ENCODE data around the gene L3MBTL2. TPM values are rescaled to one million over a fixed set of nuclear protein-coding genes. Genes with fewer than 3 reads are reported as not detected.

Gene L3MBTL2
- total RNA-seq, 1 experiment from 2014 or later: 24.7 TPM

GRCh38 chr22:41241133-41241676, 36.1 kb downstream of the L3MBTL2 start:
- Histone ChIP-seq H3K79me2 (ENCODE audit: insufficient read depth, low read length) (no peaks in the 10 kb centered on the region), H4K20me1 (ENCODE audit: insufficient read depth) (peaks cover 4% of the 10 kb centered on the region; the same call in 1 of the 2 replicates), H2AFZ (ENCODE audit: low read depth, low read length, poor library complexity, severe bottlenecking) (no peak overlapping the region), H3K4me3 (replicated peaks in 1 of 2; ENCODE audit: low read depth in 1 of 2, low read length in 2 of 2) (no peak overlapping the region), H3K36me3 (ENCODE audit: control insufficient read depth in 1 of 2, insufficient read depth in 2 of 2, low read length in 2 of 2) (peaks cover 0 to 11% of the 10 kb centered on the region in 2 experiments; a peak in 1 of 4 replicates), H3K4me1 (ENCODE audit: control insufficient read depth in 1 of 2, insufficient read depth in 2 of 2, low read length in 2 of 2) (peaks cover 6 to 10% of the 10 kb centered on the region in 2 experiments; a peak in 3 of 4 replicates), H3K27ac (ENCODE audit: low read depth, low read length) (no peak overlapping the region), H3K27me3 (ENCODE audit: insufficient read depth, low read length) (no peaks in the 10 kb centered on the region), H3K9me3 (ENCODE audit: control insufficient read depth in 1 of 2, insufficient read depth in 1 of 2, low read depth in 1 of 2, low read length in 2 of 2) (no peaks in the 10 kb centered on the region), H3K9me2 (ENCODE audit: insufficient read depth) (no peaks in the 10 kb centered on the region), H3K4me2 (ENCODE audit: low read length) (no peak overlapping the region), H3K9ac (ENCODE audit: low read length) (no peak overlapping the region)
- TF ChIP-seq EGR1 (IDR thresholded peaks at IDR 0.05; ENCODE audit: low read depth): no peak
- no peak for TF ChIP-seq SRF (IDR thresholded peaks at IDR 0.05; ENCODE audit: low read depth)
- TF ChIP-seq, protein P1, sequence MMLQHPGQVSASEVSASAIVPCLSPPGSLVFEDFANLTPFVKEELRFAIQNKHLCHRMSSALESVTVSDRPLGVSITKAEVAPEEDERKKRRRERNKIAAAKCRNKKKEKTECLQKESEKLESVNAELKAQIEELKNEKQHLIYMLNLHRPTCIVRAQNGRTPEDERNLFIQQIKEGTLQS (IDR thresholded peaks at IDR 0.05): no peak
- TF ChIP-seq ZNF274 (IDR thresholded peaks at IDR 0.05; ENCODE audit: low read depth, low read length): no peak
- no peak for TF ChIP-seq TCF7L2 (IDR thresholded peaks at IDR 0.05; ENCODE audit: borderline replicate concordance, extremely low read depth, insufficient read depth, insufficient read length)
- TF ChIP-seq ZFX (IDR thresholded peaks at IDR 0.05): no peak
- no peak for TF ChIP-seq JUND (IDR thresholded peaks at IDR 0.05)
- TF ChIP-seq EZH2phosphoT487 (IDR thresholded peaks at IDR 0.05; ENCODE audit: borderline replicate concordance): no peak
- no peak for TF ChIP-seq CEBPB (IDR thresholded peaks at IDR 0.05; ENCODE audit: low read depth)
- no peak for TF ChIP-seq FOSL1 (IDR thresholded peaks at IDR 0.05; ENCODE audit: low read depth)
- TF ChIP-seq RAD21 (IDR thresholded peaks at IDR 0.05; ENCODE audit: low read depth): no peak
- no peak for TF ChIP-seq ZBTB33 (IDR thresholded peaks at IDR 0.05; ENCODE audit: extremely low read depth, insufficient replicate concordance, low read length)
- no peak for TF ChIP-seq POLR2A (IDR thresholded peaks at IDR 0.05; ENCODE audit: borderline replicate concordance, extremely low read depth, insufficient read depth, insufficient read length)
- TF ChIP-seq, protein P2, sequence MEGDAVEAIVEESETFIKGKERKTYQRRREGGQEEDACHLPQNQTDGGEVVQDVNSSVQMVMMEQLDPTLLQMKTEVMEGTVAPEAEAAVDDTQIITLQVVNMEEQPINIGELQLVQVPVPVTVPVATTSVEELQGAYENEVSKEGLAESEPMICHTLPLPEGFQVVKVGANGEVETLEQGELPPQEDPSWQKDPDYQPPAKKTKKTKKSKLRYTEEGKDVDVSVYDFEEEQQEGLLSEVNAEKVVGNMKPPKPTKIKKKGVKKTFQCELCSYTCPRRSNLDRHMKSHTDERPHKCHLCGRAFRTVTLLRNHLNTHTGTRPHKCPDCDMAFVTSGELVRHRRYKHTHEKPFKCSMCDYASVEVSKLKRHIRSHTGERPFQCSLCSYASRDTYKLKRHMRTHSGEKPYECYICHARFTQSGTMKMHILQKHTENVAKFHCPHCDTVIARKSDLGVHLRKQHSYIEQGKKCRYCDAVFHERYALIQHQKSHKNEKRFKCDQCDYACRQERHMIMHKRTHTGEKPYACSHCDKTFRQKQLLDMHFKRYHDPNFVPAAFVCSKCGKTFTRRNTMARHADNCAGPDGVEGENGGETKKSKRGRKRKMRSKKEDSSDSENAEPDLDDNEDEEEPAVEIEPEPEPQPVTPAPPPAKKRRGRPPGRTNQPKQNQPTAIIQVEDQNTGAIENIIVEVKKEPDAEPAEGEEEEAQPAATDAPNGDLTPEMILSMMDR (IDR thresholded peaks at IDR 0.05 in 2 of 3, conservative IDR thresholded peaks at IDR 0.05 in 1 of 3; ENCODE audit: borderline replicate concordance in 1 of 3, insufficient read depth in 1 of 3, low read depth in 2 of 3, low read length in 2 of 3): no peak
- TF ChIP-seq, protein P3, sequence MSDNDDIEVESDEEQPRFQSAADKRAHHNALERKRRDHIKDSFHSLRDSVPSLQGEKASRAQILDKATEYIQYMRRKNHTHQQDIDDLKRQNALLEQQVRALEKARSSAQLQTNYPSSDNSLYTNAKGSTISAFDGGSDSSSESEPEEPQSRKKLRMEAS (IDR thresholded peaks at IDR 0.05): no peak
- TF ChIP-seq REST (IDR thresholded peaks at IDR 0.05; ENCODE audit: low read depth): no peak
- no peak for TF ChIP-seq SIN3A (IDR thresholded peaks at IDR 0.05; ENCODE audit: low read depth)
- ChIA-PET CTCF (no interaction called here), POLR2A (no interaction called here), RAD21 (ENCODE audit: low non-redundant PET in 1 of 2, low total read pairs in 2 of 2, uncharacterized antibody in 2 of 2, unreplicated experiment in 2 of 2) (no interaction called here)
- DNase-seq (ENCODE audit: low read depth, low spot score) (no peak), ATAC-seq (no peak)
- intact Hi-C loops (cut with micrococcal nuclease): no loop called here
- BruUV-seq (replicated peaks): no TSS peak

All from HCT116 (cell line).